WERI-Rb-1 (cell line): Measurements from ENCODE around the gene FOSL1.
A peak's percentile ranks its signal among the peaks of the same experiment; 100 is the strongest.

Experiments
- DNase-seq: peaks from one replicate; pipeline ENCODE4 v3.0.0-alpha.2; 2020
- H3K27ac ChIP-seq: fragments of 250-450 bp; sonication (Bioruptor Pico); 2 replicates; pipeline ENCODE4 v1.5.1; 2020; ENCODE audit warnings: mild to moderate bottlenecking, moderate library complexity
- H3K27me3 ChIP-seq: fragments of 250-450 bp; sonication (Bioruptor Pico); 2 replicates; pipeline ENCODE4 v1.5.1; 2021; ENCODE audit warnings: mild to moderate bottlenecking, low read depth, moderate library complexity; ENCODE audit not compliant: insufficient read depth, severe bottlenecking
- H3K36me3 ChIP-seq: fragments of 250-450 bp; sonication (Bioruptor Pico); 2 replicates; pipeline ENCODE4 v1.5.1; 2020; ENCODE audit warnings: mild to moderate bottlenecking, moderate library complexity
- H3K4me3 ChIP-seq: 2 replicates; pipeline ENCODE4 v1.5.1; 2011; ENCODE audit warnings: low read depth, mild to moderate bottlenecking, control low read depth, low read length
- H3K9me3 ChIP-seq: fragments of 250-450 bp; sonication (Bioruptor Pico); 2 replicates; pipeline ENCODE4 v1.5.1; 2021; ENCODE audit warnings: mild to moderate bottlenecking, moderate library complexity; ENCODE audit not compliant: severe bottlenecking
- TF ChIP-seq, protein P1 (sequence below): IDR thresholded peaks from 2 replicates; pipeline ENCODE4 v1.5.1; 2011; ENCODE audit warnings: low read depth, mild to moderate bottlenecking, control low read depth, inconsistent platforms, low read length

FOSL1 gene

DNA sequence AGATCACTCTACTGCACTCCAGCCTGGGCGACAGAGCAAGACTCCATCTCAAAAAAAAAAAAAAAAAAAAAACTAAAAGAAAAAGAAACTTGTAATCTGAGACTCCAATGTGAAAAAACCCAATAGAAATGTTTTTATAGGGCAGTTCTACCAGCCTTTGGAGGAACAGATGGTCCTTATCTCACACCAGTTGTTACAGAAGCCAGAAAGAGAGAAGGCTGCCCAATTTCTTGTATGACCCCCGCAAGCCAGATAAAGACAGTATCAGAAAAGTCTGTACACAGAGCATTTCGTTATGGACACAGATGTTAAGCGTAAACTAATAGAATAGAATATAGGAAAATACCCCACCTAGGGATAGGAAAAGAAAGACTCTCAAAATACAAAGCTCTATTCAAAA, 33.8 kb upstream of the FOSL1 start:
- Histone ChIP-seq H3K27ac (no peak overlapping the region), H3K36me3 (no peaks in the 10 kb centered on the region), H3K4me3 (no peak overlapping the region), H3K9me3 (no peaks in the 10 kb centered on the region), H3K27me3 (no peaks in the 10 kb centered on the region)
- TF ChIP-seq, protein P1, sequence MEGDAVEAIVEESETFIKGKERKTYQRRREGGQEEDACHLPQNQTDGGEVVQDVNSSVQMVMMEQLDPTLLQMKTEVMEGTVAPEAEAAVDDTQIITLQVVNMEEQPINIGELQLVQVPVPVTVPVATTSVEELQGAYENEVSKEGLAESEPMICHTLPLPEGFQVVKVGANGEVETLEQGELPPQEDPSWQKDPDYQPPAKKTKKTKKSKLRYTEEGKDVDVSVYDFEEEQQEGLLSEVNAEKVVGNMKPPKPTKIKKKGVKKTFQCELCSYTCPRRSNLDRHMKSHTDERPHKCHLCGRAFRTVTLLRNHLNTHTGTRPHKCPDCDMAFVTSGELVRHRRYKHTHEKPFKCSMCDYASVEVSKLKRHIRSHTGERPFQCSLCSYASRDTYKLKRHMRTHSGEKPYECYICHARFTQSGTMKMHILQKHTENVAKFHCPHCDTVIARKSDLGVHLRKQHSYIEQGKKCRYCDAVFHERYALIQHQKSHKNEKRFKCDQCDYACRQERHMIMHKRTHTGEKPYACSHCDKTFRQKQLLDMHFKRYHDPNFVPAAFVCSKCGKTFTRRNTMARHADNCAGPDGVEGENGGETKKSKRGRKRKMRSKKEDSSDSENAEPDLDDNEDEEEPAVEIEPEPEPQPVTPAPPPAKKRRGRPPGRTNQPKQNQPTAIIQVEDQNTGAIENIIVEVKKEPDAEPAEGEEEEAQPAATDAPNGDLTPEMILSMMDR = no peak
- no peak for DNase-seq

DNA sequence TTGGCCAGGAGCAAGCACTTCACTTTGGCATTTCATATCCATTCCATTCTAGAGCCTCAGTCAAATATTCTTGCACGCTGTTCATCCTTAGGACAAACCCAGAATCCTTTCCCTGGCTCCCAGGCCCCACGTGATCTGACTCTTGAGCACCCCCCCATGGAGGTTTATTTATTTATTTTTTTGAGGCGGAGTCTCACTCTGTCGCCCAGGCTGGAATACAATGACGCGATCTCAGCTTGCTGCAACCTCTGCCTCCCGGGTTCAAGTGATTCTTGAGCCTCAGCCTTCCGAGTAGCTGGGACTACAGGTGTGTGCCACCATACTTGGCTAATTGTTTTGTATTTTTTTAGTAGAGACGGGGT, 32.4 kb upstream of the FOSL1 start:
- Histone ChIP-seq H3K27me3 (no peaks in the 10 kb centered on the region), H3K4me3 (no peak overlapping the region), H3K9me3 (no peaks in the 10 kb centered on the region), H3K36me3 (no peaks in the 10 kb centered on the region), H3K27ac (no peak overlapping the region)
- TF ChIP-seq, protein P1 = no peak
- peak; percentile 31 for DNase-seq

DNA sequence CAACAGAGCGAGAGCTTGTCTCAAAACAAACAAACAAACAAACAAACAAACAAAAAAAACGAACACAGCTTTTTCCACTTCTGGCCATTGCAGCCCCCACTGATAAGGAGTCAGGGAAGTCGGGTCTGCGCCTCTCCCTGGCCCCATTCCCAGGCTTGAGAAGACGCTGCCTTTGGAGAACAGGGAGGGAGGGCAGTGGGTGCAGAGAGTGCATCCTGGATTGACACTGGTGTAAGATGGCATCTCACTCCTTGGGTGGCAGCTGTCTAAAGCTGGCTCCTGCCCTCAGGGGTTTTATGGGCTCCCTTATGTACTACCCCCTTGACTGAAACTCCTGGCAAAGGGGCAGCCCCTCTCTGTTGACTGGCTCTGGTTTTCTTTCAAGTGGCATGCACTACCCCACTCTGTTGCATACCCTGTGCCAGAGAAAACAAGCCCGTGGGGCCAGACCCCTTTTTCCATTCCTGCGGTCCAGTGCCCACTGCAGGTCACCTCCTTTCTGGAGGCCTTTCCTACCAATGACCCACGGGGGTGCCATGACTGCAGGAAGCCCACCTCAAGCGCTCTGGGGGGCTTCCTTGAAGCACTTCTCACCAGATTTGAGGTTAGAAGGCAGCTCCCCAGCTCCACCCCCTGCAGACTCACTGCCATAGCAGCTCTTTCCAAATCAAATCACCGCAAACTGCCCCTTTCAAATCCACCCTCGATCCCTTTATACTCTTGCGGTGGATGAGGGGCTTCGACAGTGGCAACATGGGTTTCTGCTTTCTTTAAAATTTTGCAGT, 31.8 kb upstream of the FOSL1 start:
- H3K9me3 ChIP-seq = no peaks in the 10 kb centered on the region
- H3K27me3 ChIP-seq = no peaks in the 10 kb centered on the region
- DNase-seq = no peak
- TF ChIP-seq, protein P1 = peak; percentile 11; the same call in 1 of the 2 replicates
- no peak overlapping the region for H3K4me3 ChIP-seq
- no peaks in the 10 kb centered on the region for H3K36me3 ChIP-seq
- H3K27ac ChIP-seq = no peak overlapping the region

DNA sequence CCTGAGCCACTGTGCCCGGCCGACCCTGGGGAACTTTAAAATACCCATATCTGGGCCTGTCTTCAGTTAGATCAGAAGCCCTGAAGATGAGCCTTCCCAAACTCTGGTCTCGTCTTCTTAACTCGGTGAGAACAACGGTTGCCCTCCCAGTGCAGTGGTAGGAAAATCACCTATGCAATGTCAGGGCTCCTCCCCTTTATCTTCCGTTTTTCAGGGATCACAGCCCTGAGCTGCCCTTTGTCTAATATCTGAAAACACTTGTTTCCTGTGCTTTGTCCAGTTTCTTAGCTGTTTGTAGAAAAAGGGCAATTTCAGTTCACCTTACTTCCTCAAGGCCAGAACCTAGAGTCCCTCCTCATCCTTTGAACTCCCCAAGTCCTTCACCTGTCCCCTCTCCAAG, 28.5 kb upstream of the FOSL1 start:
- H3K4me3 ChIP-seq = no peak overlapping the region
- TF ChIP-seq, protein P1 = no peak
- H3K27me3 ChIP-seq = no peaks in the 10 kb centered on the region
- no peak for DNase-seq
- H3K27ac ChIP-seq = no peak overlapping the region
- no peaks in the 10 kb centered on the region for H3K9me3 ChIP-seq
- peaks cover under 1% of the 10 kb centered on the region; the same call in 1 of the 2 replicates for H3K36me3 ChIP-seq

DNA sequence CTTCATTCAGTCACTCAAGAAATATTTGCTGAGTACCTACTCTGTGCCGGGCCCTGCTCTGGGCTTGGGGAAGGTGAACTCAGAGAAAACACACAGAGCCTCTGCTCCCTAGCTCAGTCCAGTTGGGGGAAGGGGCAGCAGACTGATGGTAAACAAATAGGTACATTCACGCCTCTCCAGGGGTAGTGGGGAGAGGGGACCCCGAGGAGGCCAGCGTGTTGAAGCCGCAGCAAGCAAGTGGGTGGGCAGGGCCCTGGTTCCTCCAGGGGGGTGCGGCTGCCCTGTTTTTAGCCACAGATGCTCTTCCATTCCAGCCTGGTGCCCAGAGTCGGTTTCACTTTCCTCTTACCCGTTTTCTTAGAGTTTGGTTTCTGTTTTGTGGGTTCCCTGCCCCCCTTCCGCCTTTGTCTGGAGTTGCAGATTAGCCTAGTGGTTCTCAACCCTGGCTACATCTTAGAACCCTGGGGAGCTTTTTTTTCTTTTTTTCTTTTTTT, 27.8 kb upstream of the FOSL1 start:
- no peaks in the 10 kb centered on the region for H3K27me3 ChIP-seq
- DNase-seq = no peak
- H3K36me3 ChIP-seq = peaks cover 5% of the 10 kb centered on the region
- no peaks in the 10 kb centered on the region for H3K9me3 ChIP-seq
- TF ChIP-seq, protein P1 = no peak
- no peak overlapping the region for H3K27ac ChIP-seq
- no peak overlapping the region for H3K4me3 ChIP-seq
